ENCODE results near the gene ZNF780B. TPM values are rescaled to one million over a fixed set of nuclear protein-coding genes. Genes with fewer than 3 reads are reported as not detected.

ZNF780B gene
- total RNA-seq, 3 donors from 2014 or later, result 16.9 to 30.9 (median 21.8) TPM

DNA sequence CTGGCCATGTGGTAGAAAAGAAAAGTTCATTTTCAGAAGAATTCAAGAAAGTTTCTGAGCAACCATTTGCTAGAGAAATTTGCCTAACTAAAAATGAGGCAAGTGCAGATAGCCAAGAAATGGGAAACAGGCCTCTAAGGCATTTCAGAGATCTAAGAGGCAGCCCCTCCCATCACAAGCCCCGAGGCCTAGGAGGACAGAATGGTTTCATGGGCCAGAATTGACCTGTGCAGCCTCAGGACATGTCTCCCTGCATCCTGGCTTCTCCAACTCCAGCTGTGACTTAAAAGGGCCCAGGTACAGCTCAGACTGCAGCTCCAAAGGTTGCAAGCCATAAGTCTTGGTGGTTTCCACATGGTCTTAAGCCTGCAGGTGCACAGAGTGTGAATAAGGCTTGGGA lies 62.4 kb downstream of the ZNF780B start:
- intact Hi-C loops (cut with DNase I, micrococcal nuclease), result no loop called here
- peaks cover 9% of the 10 kb centered on the region for H3K9me3 ChIP-seq
- no peak overlapping the region for H3K4me3 ChIP-seq
- DNase-seq (no peak), ATAC-seq (no peak)
- H3K36me3 ChIP-seq (ENCODE audit: low read depth), result no peaks in the 10 kb centered on the region
- TF ChIP-seq, protein P1, sequence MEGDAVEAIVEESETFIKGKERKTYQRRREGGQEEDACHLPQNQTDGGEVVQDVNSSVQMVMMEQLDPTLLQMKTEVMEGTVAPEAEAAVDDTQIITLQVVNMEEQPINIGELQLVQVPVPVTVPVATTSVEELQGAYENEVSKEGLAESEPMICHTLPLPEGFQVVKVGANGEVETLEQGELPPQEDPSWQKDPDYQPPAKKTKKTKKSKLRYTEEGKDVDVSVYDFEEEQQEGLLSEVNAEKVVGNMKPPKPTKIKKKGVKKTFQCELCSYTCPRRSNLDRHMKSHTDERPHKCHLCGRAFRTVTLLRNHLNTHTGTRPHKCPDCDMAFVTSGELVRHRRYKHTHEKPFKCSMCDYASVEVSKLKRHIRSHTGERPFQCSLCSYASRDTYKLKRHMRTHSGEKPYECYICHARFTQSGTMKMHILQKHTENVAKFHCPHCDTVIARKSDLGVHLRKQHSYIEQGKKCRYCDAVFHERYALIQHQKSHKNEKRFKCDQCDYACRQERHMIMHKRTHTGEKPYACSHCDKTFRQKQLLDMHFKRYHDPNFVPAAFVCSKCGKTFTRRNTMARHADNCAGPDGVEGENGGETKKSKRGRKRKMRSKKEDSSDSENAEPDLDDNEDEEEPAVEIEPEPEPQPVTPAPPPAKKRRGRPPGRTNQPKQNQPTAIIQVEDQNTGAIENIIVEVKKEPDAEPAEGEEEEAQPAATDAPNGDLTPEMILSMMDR (IDR thresholded peaks at IDR 0.05), result no peak
- peaks cover 6% of the 10 kb centered on the region for H3K4me1 ChIP-seq (ENCODE audit: low read depth)

DNA sequence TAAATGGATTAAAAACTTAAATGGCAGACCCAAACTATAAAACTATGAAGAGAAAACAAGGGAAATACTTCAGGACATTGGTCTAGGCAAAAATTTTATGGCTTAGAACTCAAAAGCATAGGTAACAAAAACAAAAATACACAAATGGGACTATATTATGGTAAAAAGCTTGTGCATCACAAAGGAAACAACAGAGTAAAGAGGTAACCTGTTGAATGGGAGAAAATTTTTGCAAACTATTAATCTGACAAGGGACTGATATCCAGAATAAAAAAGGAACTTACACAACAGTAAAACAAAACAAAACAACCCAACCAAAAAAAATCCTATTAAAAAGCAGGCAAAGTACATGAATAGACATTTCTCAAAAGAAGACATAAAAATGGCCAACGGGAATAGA lies 68.4 kb downstream of the ZNF780B start:
- no peak for DNase-seq
- intact Hi-C loops (cut with DNase I, micrococcal nuclease), result no loop called here
- Histone ChIP-seq H3K9me3 (peaks cover 30% of the 10 kb centered on the region), H3K4me1 (ENCODE audit: low read depth) (no peaks in the 10 kb centered on the region), H3K36me3 (ENCODE audit: low read depth) (no peaks in the 10 kb centered on the region), H3K4me3 (no peak overlapping the region)
- no peak for ATAC-seq
- TF ChIP-seq, protein P1 (IDR thresholded peaks at IDR 0.05), result no peak

DNA sequence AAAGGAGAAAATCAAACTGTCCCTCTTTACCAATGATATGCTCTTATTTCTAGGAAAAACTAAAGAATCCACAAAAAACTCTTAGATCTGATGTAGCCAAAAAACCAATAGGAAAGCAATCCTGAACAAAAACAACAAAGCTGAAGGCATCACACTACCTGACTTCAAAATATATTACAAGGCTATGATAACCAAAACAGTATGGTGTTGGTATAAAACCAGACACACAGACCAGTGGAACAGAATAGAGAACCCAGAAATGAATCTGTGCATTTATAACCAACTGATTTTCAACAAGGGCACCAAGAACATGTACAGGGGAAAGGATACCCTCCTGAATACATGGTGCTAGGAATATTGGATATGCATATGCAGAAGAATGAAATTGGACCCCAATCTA lies 68.9 kb downstream of the ZNF780B start:
- DNase-seq, result no peak
- Histone ChIP-seq H3K36me3 (ENCODE audit: low read depth) (no peaks in the 10 kb centered on the region), H3K4me3 (no peak overlapping the region), H3K9me3 (peaks cover 30% of the 10 kb centered on the region), H3K4me1 (ENCODE audit: low read depth) (no peaks in the 10 kb centered on the region)
- no peak for ATAC-seq
- intact Hi-C loops (cut with DNase I, micrococcal nuclease), result no loop called here
- TF ChIP-seq, protein P1 (IDR thresholded peaks at IDR 0.05), result no peak

DNA sequence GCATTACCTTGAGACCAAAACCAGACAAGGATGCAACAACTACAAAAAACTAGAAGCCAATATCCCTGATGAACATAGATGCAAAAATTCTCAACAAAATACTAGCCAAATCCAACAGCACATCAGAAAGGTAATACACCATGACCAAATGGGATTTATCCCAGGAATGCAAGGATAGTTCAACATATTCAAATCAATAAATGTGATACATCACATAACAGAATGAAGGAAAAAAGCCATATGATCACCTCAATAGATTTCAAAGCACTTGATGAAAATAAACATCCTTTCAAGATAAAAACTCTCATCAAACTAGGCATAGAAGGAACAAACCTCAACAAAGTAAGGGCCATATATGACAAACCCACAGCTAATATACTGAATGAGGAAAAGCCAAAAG lies 69.4 kb downstream of the ZNF780B start:
- Histone ChIP-seq H3K36me3 (ENCODE audit: low read depth) (no peaks in the 10 kb centered on the region), H3K9me3 (peaks cover 30% of the 10 kb centered on the region), H3K4me3 (no peak overlapping the region), H3K4me1 (ENCODE audit: low read depth) (no peaks in the 10 kb centered on the region)
- intact Hi-C loops (cut with DNase I, micrococcal nuclease), result no loop called here
- DNase-seq (no peak), ATAC-seq (no peak)
- TF ChIP-seq, protein P1 (IDR thresholded peaks at IDR 0.05), result no peak

DNA sequence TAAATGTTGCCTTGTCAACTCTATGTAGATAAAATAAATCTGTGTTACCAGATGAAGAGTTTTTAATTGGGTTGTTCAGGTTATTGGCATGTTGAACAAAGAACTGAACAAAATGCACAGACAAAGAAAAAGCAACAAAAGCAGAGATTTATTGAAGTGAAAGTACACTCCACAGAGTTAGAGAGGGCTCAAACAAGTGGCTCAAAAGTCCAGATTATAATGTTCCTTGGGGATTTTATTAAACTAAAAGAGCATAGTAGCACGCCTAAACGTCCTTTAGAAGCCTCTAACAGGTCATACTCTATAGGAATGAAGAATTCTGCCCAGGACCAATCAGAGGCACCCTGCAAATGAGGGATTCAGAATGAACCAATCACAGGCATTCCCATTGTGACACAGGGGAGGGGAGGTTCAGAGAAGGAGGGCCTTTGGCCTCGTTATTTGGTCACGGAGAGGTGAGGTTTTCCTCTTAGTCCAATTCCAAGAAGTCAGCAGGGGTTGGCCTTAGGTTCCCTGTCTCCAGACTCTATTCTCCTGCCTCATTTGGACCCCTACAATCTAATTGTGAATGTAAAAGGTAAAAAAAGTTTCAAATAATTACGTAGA lies 72.2 kb downstream of the ZNF780B start:
- Histone ChIP-seq H3K36me3 (ENCODE audit: low read depth) (peaks cover 7% of the 10 kb centered on the region), H3K4me3 (no peak overlapping the region), H3K9me3 (peaks cover 30% of the 10 kb centered on the region), H3K4me1 (ENCODE audit: low read depth) (no peaks in the 10 kb centered on the region)
- intact Hi-C loops (cut with DNase I, micrococcal nuclease), result no loop called here
- DNase-seq (no peak), ATAC-seq (no peak)
- TF ChIP-seq, protein P1 (IDR thresholded peaks at IDR 0.05), result no peak

GRCh38 chr19:39982883-39983282 lies 73.1 kb downstream of the ZNF780B start:
- ATAC-seq, result no peak
- TF ChIP-seq, protein P1 (IDR thresholded peaks at IDR 0.05), result no peak
- intact Hi-C loops (cut with DNase I, micrococcal nuclease), result no loop called here
- Histone ChIP-seq H3K36me3 (ENCODE audit: low read depth) (peaks cover 7% of the 10 kb centered on the region), H3K4me1 (ENCODE audit: low read depth) (no peaks in the 10 kb centered on the region), H3K4me3 (no peak overlapping the region), H3K9me3 (peaks cover 30% of the 10 kb centered on the region)
- no peak for DNase-seq

Data from mucosa of descending colon (tissue), 3 donors.